ENCODE measurements around the gene CHN2.

CHN2 gene

DNA sequence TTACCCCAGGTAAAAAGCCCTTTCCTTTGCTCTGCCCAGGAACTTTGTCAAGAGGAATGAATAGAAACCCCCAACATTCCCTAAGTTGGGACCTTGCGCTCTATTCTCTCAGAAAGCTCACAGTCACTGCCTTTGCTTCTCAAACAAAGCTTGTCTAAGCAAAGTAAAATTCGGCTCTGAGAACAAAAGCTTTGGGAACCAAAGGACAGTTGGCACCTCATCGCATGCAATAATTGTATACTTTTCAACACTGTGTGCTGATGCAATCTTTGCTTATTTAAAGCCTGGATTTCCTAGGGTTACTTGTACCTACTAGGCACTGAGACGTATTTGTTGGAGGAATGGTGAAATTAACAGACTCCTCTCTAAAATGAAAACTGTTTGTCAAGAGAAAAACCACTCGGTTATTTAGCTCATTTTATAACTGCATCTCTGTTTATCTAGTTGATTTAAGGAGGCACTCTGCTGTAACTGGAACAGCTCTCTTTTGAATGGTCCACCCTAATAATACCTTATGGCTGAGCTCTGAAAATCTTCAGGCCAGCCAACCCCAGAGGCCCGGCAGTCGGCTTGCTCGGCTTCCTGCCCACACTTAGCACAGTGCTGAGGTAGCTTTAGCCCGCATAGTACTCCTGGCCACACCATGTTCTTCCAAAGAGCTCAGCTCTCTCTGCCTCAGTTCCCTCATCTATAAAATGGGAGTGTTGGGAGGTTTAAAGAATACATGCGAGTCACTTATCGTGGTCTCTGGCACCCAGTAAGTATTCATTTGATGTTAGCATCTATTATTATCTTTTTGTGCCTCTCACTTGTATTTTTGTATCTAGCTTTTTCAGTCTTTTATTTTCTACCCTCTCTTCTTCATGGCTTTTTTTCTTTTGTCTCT lies 288.9 kb downstream of the CHN2 start:
- DNase-seq (ENCODE audit: low read depth): no peak
- TF ChIP-seq, protein P1, sequence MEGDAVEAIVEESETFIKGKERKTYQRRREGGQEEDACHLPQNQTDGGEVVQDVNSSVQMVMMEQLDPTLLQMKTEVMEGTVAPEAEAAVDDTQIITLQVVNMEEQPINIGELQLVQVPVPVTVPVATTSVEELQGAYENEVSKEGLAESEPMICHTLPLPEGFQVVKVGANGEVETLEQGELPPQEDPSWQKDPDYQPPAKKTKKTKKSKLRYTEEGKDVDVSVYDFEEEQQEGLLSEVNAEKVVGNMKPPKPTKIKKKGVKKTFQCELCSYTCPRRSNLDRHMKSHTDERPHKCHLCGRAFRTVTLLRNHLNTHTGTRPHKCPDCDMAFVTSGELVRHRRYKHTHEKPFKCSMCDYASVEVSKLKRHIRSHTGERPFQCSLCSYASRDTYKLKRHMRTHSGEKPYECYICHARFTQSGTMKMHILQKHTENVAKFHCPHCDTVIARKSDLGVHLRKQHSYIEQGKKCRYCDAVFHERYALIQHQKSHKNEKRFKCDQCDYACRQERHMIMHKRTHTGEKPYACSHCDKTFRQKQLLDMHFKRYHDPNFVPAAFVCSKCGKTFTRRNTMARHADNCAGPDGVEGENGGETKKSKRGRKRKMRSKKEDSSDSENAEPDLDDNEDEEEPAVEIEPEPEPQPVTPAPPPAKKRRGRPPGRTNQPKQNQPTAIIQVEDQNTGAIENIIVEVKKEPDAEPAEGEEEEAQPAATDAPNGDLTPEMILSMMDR (IDR thresholded peaks at IDR 0.05; ENCODE audit: insufficient read depth, low read depth, low read length, missing control alignments): no peak
- H3K4me3 ChIP-seq (ENCODE audit: low read depth, low read length): no peak overlapping the region

DNA sequence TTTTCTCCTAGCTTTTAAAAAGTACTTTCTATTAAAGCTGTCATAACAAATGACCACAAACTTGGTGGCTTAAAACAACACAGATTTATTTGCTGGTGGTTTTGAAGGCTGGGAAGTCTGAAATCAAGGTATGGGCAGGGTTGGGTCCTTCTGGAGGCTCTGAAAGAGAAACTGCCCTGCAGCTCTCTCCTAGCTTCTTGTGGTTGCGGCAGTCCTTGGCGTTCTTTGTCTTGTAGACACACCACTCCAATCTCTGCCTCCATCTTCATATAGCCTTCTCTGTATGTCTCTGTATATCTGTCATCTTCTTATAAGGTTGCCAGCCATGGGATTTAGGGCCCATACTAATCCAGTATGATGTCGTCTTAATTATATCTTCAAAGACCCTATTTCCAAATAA lies 289.7 kb downstream of the CHN2 start:
- TF ChIP-seq, protein P1 (IDR thresholded peaks at IDR 0.05; ENCODE audit: insufficient read depth, low read depth, low read length, missing control alignments): no peak
- DNase-seq (ENCODE audit: low read depth): no peak
- H3K4me3 ChIP-seq (ENCODE audit: low read depth, low read length): no peak overlapping the region

DNA sequence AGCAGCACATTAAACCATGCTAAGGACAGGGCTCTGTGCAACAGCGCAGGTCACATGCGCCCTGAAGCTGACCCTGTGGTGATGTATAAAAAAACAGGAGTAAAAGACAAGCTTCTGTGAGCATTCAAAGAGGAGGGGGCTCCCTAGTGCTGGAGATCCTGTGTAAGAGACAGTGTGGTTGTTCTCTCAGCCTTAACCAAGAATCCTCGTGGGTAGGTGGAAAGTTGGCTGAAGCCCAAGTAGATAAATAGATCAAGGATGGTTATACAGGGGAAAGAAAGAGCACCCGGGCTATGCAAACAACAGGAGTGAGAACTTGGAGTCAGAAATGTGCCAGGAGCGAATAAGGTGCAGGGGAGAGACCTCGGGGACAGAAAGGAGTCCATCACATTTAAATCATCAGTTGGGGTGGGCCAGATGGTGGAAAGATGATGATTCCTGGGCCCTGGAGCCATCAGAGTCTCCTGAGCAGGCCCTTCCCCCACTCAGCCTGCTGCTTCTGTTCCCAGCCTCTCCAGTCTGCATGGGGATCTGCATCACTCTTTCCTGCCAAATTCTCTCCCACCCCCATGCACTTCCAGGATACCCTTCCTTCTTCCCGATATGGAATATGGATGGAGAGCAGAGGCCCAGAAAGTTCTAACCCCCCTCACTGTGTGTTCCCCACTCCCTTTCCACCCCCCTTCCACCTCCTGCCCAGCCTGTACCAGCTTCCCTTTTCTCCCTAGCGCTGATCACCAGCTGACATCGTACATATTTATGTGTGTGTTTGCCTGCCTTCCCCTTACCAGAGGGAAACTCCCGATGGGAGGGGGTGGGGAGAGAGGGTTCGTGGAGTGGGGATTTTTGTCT lies 291.0 kb downstream of the CHN2 start:
- H3K4me3 ChIP-seq (ENCODE audit: low read depth, low read length): no peak overlapping the region
- TF ChIP-seq, protein P1 (IDR thresholded peaks at IDR 0.05; ENCODE audit: insufficient read depth, low read depth, low read length, missing control alignments): no peak
- no peak for DNase-seq (ENCODE audit: low read depth)

DNA sequence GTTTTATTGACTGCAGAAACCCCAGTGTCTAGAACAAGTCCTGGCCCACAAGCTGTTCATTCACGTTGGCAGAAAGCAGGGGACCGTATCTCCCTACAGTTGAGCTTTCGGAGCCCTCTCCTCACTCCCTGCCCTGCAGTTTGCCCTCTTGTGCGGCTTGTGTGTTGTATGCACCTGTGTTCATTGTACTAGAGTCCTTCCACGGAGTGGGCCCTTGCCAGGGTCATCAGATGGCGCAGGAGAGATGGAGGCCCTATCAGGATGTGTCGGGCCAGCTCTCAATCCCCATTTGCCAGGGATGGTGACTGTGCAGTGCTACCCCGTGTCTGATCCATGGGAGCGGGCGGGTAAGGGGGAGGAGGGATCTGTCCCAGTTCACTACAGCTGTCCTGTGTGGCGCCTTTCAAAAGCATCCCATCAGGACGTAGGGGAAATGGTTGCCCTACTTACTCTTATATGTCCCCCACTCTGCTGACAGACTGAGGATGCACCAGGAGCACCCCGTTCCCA lies 291.7 kb downstream of the CHN2 start:
- TF ChIP-seq, protein P1 (IDR thresholded peaks at IDR 0.05; ENCODE audit: insufficient read depth, low read depth, low read length, missing control alignments): no peak
- no peak overlapping the region for H3K4me3 ChIP-seq (ENCODE audit: low read depth, low read length)
- no peak for DNase-seq (ENCODE audit: low read depth)

DNA sequence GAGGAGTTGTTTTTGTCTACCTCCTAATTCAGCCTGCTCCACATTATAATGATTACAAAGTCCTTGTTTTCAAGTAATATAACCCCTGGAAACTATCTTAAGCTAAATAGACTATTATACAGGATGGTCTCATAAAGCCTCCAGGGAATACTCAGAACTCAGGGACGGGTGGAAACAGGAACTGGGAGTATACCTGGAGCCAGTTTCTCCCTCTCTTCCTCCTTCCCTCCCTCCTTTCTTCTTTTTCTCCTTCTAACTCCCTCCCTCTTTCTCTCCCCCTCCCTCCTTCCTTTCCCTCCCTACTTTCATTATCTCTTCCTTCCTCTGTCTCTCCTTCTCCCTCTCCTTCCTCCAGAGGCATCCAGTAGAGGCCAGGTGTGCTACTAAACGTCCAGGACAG lies 292.8 kb downstream of the CHN2 start:
- DNase-seq (ENCODE audit: low read depth): no peak
- TF ChIP-seq, protein P1 (IDR thresholded peaks at IDR 0.05; ENCODE audit: insufficient read depth, low read depth, low read length, missing control alignments): no peak
- H3K4me3 ChIP-seq (ENCODE audit: low read depth, low read length): no peak overlapping the region

DNA sequence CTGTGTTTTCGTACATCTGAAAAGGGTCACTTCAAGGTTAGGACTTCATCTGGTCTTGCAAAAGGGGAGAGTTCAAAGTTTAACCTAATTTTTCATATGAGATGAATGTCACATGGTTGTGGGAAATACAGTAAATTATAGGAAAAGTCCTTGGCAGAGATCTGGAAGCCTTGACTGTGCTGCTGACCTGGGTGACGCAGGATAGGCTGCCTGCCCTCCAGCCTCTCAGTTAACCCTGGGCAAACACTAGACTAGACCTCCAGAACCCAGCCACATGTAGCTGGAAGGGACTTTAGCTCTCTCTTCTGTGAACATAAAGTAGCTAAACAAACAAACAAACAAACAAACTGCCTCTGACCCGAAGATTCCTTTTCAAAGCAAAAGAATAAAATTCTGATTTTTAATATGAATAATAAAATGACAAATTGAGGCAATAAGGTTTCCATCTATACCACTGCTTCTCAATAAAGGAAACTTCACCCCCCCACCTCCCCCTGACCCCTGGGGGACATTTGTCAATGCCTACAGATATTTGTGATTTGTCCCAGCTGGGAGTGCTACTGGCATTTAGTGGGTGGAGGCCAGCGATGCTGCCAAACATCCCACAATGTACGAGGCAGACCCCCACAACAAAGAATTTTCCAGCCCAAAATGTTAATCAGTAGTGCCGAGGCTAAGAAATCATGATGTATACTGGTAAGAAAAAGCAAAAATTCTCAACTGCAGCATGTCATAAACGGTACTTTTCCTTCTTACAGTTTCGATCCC lies 293.8 kb downstream of the CHN2 start:
- TF ChIP-seq, protein P1 (IDR thresholded peaks at IDR 0.05; ENCODE audit: insufficient read depth, low read depth, low read length, missing control alignments): no peak
- no peak for DNase-seq (ENCODE audit: low read depth)
- H3K4me3 ChIP-seq (ENCODE audit: low read depth, low read length): no peak overlapping the region

Measured in GM12865 (cell line).